ENCODE measurements around the gene OLFM1. TPM values are rescaled to one million over a fixed set of nuclear protein-coding genes. Genes with fewer than 3 reads are reported as not detected.
A peak's percentile ranks its signal among the peaks of the same experiment; 100 is the strongest.

Gene OLFM1
- total and polyA plus RNA-seq, 4 experiments from 2014 or later: not detected

DNA sequence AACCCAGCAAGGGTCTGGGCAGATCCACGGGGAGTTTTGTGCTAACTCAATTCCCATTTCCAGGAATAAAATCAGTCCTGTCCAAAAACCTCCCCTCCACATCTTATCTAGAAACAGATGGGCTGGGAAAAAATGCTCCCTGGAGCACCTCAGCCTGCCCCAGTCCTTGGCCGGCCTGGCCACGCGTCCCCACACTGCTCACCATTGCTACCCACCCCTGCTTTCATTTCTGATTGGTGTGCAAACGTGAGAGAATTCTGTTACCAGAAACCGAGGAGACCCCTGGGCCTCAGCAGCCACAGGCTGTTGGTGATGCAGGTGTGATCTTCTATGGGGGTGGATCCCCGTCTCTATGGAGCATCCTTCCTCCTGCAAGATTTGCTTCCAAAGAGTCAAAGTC is 38.0 kb upstream of the OLFM1 start:
- POLR2A ChIA-PET (ENCODE audit: partially characterized antibody): no interaction called here
- DNase-seq: no peak
- Histone ChIP-seq H3K4me3 (ENCODE audit: low read length in 2 of 2) (no peak overlapping the region), H3K27me3 (ENCODE audit: insufficient read depth, low read length) (peaks cover 5% of the 10 kb centered on the region), H3K27ac (ENCODE audit: low read depth, low read length) (no peak overlapping the region), H3K36me3 (ENCODE audit: insufficient read depth, low read length) (no peaks in the 10 kb centered on the region), H3K9me3 (ENCODE audit: control insufficient read depth in 1 of 2, low read length in 2 of 2) (no peaks in the 10 kb centered on the region), H3K4me1 (ENCODE audit: insufficient read depth, low read length) (no peaks in the 10 kb centered on the region)
- peaks cover 24 to 25% of the 10 kb centered on the region in 2 donors for H3K27me3 Mint-ChIP-seq
- CTCF ChIA-PET (ENCODE audit: partially characterized antibody): no interaction called here
- peaks cover 0 to 3% (median 0%) of the 10 kb centered on the region in 8 donors for H3K9me3 Mint-ChIP-seq
- H3K36me3 Mint-ChIP-seq: no peaks in the 10 kb centered on the region
- H3K4me1 Mint-ChIP-seq: no peaks in the 10 kb centered on the region
- intact Hi-C loops (cut with micrococcal nuclease): no loop called here
- no peak overlapping the region for H3K4me3 Mint-ChIP-seq
- no peak overlapping the region for H3K27ac Mint-ChIP-seq

DNA sequence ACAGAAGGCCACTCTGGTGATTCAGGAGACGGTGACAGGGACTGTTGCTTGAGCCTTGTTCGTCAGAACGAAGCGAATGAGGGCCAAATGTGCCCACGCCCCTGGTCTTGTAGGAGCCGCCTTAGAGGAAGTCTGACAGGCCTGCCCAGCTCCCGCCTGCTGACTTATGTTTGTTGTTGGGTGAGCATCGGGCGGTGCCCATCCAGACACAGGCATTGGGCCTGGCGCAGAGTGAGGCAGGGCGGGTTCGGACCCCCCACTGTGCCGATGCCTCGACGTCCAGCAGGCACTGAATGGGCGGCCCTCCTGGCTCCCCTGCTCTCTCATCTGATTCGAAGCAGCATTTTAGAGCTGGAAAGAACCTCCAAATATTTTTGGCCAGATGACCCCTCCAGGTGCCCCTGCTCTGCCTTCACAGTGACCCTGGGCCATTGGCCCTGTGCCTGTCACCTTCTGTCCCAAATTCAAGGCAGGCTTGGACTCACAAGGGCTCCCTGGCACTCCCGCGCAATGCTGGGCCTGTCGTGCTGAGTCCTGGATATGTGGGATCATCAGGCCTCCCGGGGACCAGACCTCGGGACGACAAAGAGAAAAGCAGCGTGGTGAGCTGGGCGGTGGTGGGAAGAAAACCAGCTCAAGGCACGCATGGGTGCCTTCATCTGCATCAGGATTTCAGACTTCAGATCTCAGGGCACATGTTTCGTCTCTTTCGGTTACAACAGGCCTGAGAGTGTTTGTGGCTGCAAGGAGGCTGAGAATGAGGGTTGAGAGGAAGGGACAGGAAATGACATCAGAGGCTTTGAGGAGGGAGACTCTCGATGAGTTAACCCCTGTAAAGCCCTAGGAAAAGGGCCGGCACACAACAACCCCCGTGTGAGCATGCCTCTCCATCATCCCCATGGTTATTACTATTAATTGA is 37.1 kb upstream of the OLFM1 start:
- Histone ChIP-seq H3K4me3 (ENCODE audit: low read length in 2 of 2) (no peak overlapping the region), H3K9me3 (ENCODE audit: control insufficient read depth in 1 of 2, low read length in 2 of 2) (no peaks in the 10 kb centered on the region), H3K4me1 (ENCODE audit: insufficient read depth, low read length) (no peaks in the 10 kb centered on the region), H3K27me3 (ENCODE audit: insufficient read depth, low read length) (peaks cover 5% of the 10 kb centered on the region), H3K27ac (ENCODE audit: low read depth, low read length) (no peak overlapping the region), H3K36me3 (ENCODE audit: insufficient read depth, low read length) (no peaks in the 10 kb centered on the region)
- Mint-ChIP-seq H3K27ac (peak overlapping the region in 1 of 7 donors; percentile 20), H3K9me3 (peaks cover 0 to 3% (median 0%) of the 10 kb centered on the region in 8 donors), H3K27me3 (peaks cover 19 to 29% of the 10 kb centered on the region in 2 donors), H3K36me3 (no peaks in the 10 kb centered on the region), H3K4me1 (no peaks in the 10 kb centered on the region), H3K4me3 (no peak overlapping the region)
- CTCF ChIA-PET (ENCODE audit: partially characterized antibody): no interaction called here
- DNase-seq: no peak
- POLR2A ChIA-PET (ENCODE audit: partially characterized antibody): no interaction called here
- intact Hi-C loops (cut with micrococcal nuclease): no loop called here

DNA sequence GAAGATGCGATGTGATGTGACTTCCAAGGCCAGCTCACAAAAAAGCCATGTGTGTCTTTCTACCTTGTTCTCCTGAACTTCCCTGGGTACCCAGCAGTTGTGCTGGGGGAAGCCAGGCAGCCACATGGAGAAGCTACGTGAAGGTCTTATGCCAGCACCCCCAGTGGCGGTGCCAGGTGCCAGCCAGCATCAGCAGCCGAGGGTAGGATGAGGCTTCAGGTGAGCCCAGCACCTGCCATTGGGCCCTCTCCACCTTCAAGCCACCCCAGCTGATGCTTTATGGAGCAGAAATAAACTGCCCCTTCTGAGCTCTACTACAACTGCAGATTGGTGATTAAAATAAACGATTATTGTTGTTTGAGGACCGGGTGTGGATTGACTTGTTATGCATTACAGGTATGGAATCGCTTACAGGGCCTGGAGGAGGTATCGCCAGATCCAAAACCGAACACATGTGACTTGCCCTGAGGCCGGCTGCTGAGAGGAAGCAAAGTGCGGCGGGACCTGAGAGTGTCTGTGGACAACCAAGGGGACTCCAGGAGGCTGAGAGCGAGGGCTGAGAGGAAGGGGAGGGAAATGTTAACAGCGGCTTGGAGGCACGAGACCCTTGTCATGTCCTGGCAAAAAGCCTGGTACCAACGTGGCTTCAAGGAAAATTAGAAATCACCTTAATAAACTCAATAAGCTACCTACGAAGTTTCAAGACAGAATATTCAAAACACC is 36.0 kb upstream of the OLFM1 start:
- DNase-seq: no peak
- no peak overlapping the region for H3K27ac Mint-ChIP-seq
- Histone ChIP-seq H3K9me3 (ENCODE audit: control insufficient read depth in 1 of 2, low read length in 2 of 2) (no peaks in the 10 kb centered on the region), H3K27me3 (ENCODE audit: insufficient read depth, low read length) (peaks cover 5% of the 10 kb centered on the region), H3K4me3 (ENCODE audit: low read length in 2 of 2) (no peak overlapping the region), H3K27ac (ENCODE audit: low read depth, low read length) (no peak overlapping the region), H3K4me1 (ENCODE audit: insufficient read depth, low read length) (no peaks in the 10 kb centered on the region), H3K36me3 (ENCODE audit: insufficient read depth, low read length) (no peaks in the 10 kb centered on the region)
- ChIA-PET CTCF (ENCODE audit: partially characterized antibody) (no interaction called here), POLR2A (ENCODE audit: partially characterized antibody) (no interaction called here)
- peaks cover 17 to 33% of the 10 kb centered on the region in 2 donors for H3K27me3 Mint-ChIP-seq
- no peaks in the 10 kb centered on the region for H3K4me1 Mint-ChIP-seq
- H3K4me3 Mint-ChIP-seq: no peak overlapping the region
- H3K36me3 Mint-ChIP-seq: no peaks in the 10 kb centered on the region
- intact Hi-C loops (cut with micrococcal nuclease): no loop called here
- H3K9me3 Mint-ChIP-seq: peaks cover 0 to 3% (median 0%) of the 10 kb centered on the region in 8 donors

DNA sequence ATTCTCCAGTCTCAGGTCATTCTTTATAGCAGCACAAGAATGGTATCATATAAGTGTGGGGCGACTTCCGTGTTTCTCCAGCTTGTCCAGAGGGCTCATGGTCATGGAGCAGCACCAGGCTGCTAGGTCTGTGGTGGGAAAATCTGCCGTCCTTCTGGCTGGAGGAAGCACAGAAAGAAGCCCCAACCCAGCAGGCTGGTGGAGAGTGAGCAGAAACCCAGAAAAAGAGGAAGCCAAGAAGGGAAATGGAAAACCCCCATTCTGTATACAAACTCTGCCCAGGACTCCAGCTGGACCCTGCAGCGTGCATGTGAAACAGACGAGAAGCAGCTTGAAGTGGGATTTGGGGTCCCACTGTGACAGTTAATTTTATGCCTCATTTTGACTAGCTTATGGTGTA is 34.3 kb upstream of the OLFM1 start:
- intact Hi-C loops (cut with micrococcal nuclease): no loop called here
- Histone ChIP-seq H3K9me3 (ENCODE audit: control insufficient read depth in 1 of 2, low read length in 2 of 2) (no peaks in the 10 kb centered on the region), H3K27ac (ENCODE audit: low read depth, low read length) (no peak overlapping the region), H3K27me3 (ENCODE audit: insufficient read depth, low read length) (peaks cover 5% of the 10 kb centered on the region), H3K36me3 (ENCODE audit: insufficient read depth, low read length) (no peaks in the 10 kb centered on the region), H3K4me3 (ENCODE audit: low read length in 2 of 2) (no peak overlapping the region), H3K4me1 (ENCODE audit: insufficient read depth, low read length) (no peaks in the 10 kb centered on the region)
- POLR2A ChIA-PET (ENCODE audit: partially characterized antibody): no interaction called here
- no peak for DNase-seq
- Mint-ChIP-seq H3K36me3 (no peaks in the 10 kb centered on the region), H3K27me3 (peaks cover 17 to 33% of the 10 kb centered on the region in 2 donors), H3K27ac (no peak overlapping the region), H3K4me1 (no peaks in the 10 kb centered on the region), H3K4me3 (no peak overlapping the region), H3K9me3 (peaks cover 0 to 3% (median 0%) of the 10 kb centered on the region in 8 donors)
- CTCF ChIA-PET (ENCODE audit: partially characterized antibody): no interaction called here

DNA sequence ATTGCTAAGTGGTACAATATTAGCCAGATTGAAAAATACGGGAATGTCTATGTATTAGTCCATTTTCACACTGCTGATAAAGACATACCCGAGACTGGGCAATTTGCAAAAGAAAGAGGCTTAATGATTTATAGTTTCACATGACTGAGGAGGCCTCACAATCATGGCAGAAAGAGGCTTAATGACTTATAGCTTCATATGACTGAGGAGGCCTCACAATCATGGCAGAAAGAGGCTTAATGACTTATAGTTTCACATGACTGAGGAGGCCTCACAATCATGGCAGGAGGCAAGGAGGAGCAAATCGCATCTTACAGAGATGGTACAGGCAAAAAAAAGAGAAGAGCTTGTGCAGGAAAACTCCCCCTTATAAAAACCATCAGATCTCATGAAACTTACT is 32.3 kb upstream of the OLFM1 start:
- no peaks in the 10 kb centered on the region for H3K4me1 ChIP-seq (ENCODE audit: insufficient read depth, low read length)
- no peak for DNase-seq
- no peaks in the 10 kb centered on the region for H3K4me1 Mint-ChIP-seq
- H3K36me3 Mint-ChIP-seq: no peaks in the 10 kb centered on the region
- ChIA-PET POLR2A (ENCODE audit: partially characterized antibody) (no interaction called here), CTCF (ENCODE audit: partially characterized antibody) (no interaction called here)
- H3K27me3 ChIP-seq (ENCODE audit: insufficient read depth, low read length): peaks cover 5% of the 10 kb centered on the region
- no peaks in the 10 kb centered on the region for H3K36me3 ChIP-seq (ENCODE audit: insufficient read depth, low read length)
- intact Hi-C loops (cut with micrococcal nuclease): no loop called here
- H3K27ac Mint-ChIP-seq: no peak overlapping the region
- H3K4me3 ChIP-seq (ENCODE audit: low read length in 2 of 2): no peak overlapping the region
- H3K9me3 ChIP-seq (ENCODE audit: control insufficient read depth in 1 of 2, low read length in 2 of 2): no peaks in the 10 kb centered on the region
- peaks cover 0 to 3% (median 0%) of the 10 kb centered on the region in 8 donors for H3K9me3 Mint-ChIP-seq
- no peak overlapping the region for H3K27ac ChIP-seq (ENCODE audit: low read depth, low read length)
- H3K4me3 Mint-ChIP-seq: no peak overlapping the region
- H3K27me3 Mint-ChIP-seq: peaks cover 14 to 35% of the 10 kb centered on the region in 2 donors

DNA sequence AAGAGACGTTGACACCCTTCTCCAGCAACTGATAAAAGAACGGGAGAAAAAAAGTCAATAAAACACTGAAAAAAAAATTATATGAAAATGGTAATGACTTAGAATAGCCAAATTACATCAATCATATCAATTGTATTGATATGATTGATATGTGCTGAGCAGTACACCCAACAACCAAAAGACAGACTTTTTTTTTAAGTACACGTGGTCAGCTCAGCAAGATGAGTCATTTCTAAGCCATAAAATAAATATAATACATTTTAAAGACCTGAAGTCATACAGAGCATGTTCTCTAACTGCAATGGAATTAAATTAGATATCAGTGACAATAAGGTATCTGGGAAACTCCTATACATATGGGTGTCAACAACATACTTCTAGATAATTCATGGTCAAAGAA is 30.9 kb upstream of the OLFM1 start:
- ChIA-PET CTCF (ENCODE audit: partially characterized antibody) (no interaction called here), POLR2A (ENCODE audit: partially characterized antibody) (no interaction called here)
- H3K36me3 ChIP-seq (ENCODE audit: insufficient read depth, low read length): no peaks in the 10 kb centered on the region
- H3K27ac ChIP-seq (ENCODE audit: low read depth, low read length): no peak overlapping the region
- no peak overlapping the region for H3K27ac Mint-ChIP-seq
- no peaks in the 10 kb centered on the region for H3K4me1 ChIP-seq (ENCODE audit: insufficient read depth, low read length)
- H3K9me3 Mint-ChIP-seq: peaks cover 0 to 3% (median 0%) of the 10 kb centered on the region in 8 donors
- H3K9me3 ChIP-seq (ENCODE audit: control insufficient read depth in 1 of 2, low read length in 2 of 2): no peaks in the 10 kb centered on the region
- no peaks in the 10 kb centered on the region for H3K4me1 Mint-ChIP-seq
- no peak overlapping the region for H3K4me3 ChIP-seq (ENCODE audit: low read length in 2 of 2)
- no peaks in the 10 kb centered on the region for H3K36me3 Mint-ChIP-seq
- no peak for DNase-seq
- intact Hi-C loops (cut with micrococcal nuclease): no loop called here
- peaks cover 13 to 28% of the 10 kb centered on the region in 2 donors for H3K27me3 Mint-ChIP-seq
- H3K27me3 ChIP-seq (ENCODE audit: insufficient read depth, low read length): peaks cover 5% of the 10 kb centered on the region
- no peak overlapping the region for H3K4me3 Mint-ChIP-seq

DNA sequence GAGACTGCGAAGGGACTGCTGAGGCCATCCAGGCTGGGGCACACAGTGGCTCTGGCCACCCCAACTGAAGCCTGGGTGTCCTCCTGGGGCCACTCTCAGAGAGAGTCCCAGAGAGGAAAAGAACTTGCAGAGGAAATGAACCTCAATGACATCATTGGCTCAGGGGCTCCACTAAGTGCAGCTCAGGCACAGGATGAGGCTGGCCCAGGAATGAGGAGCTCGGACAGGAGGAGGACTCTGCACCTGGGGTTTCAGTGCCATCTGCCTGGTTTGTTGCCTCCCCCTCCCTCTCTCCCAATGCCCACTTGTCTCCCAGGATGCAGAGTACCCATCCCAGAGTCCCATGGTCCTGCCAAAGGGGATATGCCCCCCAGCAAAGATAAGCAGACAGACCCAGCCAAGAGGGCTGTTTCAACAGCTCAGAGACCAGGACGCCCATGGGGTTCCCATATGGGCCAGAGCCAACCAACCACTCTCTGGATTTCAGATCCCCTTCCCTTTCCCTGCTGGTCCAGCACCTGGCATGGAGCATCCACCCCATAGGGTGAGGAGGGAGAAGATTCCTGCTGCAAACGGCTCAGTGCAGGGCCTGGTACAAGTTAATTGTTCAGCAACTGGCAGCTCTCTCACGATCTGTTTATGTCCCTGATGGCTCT is 26.9 kb upstream of the OLFM1 start:
- H3K4me1 Mint-ChIP-seq: no peaks in the 10 kb centered on the region
- no peak for DNase-seq

More for the DNA sequence above, 26.9 kb upstream of the OLFM1 start:
- Histone ChIP-seq H3K4me3 (ENCODE audit: low read length in 2 of 2) (no peak overlapping the region), H3K36me3 (ENCODE audit: insufficient read depth, low read length) (no peaks in the 10 kb centered on the region), H3K27ac (ENCODE audit: low read depth, low read length) (no peak overlapping the region), H3K4me1 (ENCODE audit: insufficient read depth, low read length) (no peaks in the 10 kb centered on the region), H3K9me3 (ENCODE audit: control insufficient read depth in 1 of 2, low read length in 2 of 2) (no peaks in the 10 kb centered on the region), H3K27me3 (ENCODE audit: insufficient read depth, low read length) (no peaks in the 10 kb centered on the region)
- no peak overlapping the region for H3K4me3 Mint-ChIP-seq
- H3K27me3 Mint-ChIP-seq: peaks cover 6 to 15% of the 10 kb centered on the region in 2 donors
- peaks cover 0 to 4% of the 10 kb centered on the region in 2 donors for H3K36me3 Mint-ChIP-seq
- CTCF ChIA-PET (ENCODE audit: partially characterized antibody): no interaction called here
- H3K9me3 Mint-ChIP-seq: peaks cover 0 to 25% (median 11%) of the 10 kb centered on the region in 8 donors
- POLR2A ChIA-PET (ENCODE audit: partially characterized antibody): no interaction called here
- intact Hi-C loops (cut with micrococcal nuclease): no loop called here
- H3K27ac Mint-ChIP-seq: no peak overlapping the region

Data from CD4-positive, alpha-beta memory T cell (primary cell).